ENCODE results near the gene NTN1. TPM values are rescaled to one million over a fixed set of nuclear protein-coding genes. Genes with fewer than 3 reads are reported as not detected.

The NTN1 gene
- total and polyA plus RNA-seq, 11 donors: 9.3 to 25.8 (median 17.3) TPM

- no peaks in the 10 kb centered on the region for H3K36me3 ChIP-seq
- H3K27me3 ChIP-seq: no peaks in the 10 kb centered on the region
- H3K9me3 ChIP-seq: no peaks in the 10 kb centered on the region
- WGBS, 4 donors: 87 to 95% (median 90%) methylated on average over 6 of the region's 6 CpGs
- H3K27ac ChIP-seq: no peak overlapping the region
- ATAC-seq (no peak), DNase-seq (no peak)
- no peak overlapping the region for H3K4me3 ChIP-seq
- intact Hi-C loops (cut with DNase I): no loop called here
- TF ChIP-seq POLR2A (IDR thresholded peaks at IDR 0.05) (no peak), CTCF (IDR thresholded peaks at IDR 0.05) (no peak)
- peaks cover 0 to 7% (median 0%) of the 10 kb centered on the region in 12 donors for H3K4me1 ChIP-seq
These were observed 174.1 kb downstream of the NTN1 start for GRCh38 chr17:9195411-9195810.

GRCh38 chr17:9195961-9196670 lies 174.8 kb downstream of the NTN1 start:
- 69 to 75% (median 71%) methylated on average over 7 to 10 of the region's 10 CpGs for WGBS, 4 donors
- DNase-seq (no peak), ATAC-seq (no peak)
- Histone ChIP-seq H3K27ac (no peak overlapping the region), H3K4me3 (no peak overlapping the region), H3K4me1 (peaks cover 0 to 7% (median 0%) of the 10 kb centered on the region in 12 donors), H3K9me3 (no peaks in the 10 kb centered on the region), H3K27me3 (no peaks in the 10 kb centered on the region), H3K36me3 (no peaks in the 10 kb centered on the region)
- intact Hi-C loops (cut with DNase I): no loop called here
- TF ChIP-seq CTCF (IDR thresholded peaks at IDR 0.05): no peak
- no peak for TF ChIP-seq POLR2A (IDR thresholded peaks at IDR 0.05)

- Histone ChIP-seq H3K4me3 (no peak overlapping the region), H3K9me3 (no peaks in the 10 kb centered on the region), H3K27ac (no peak overlapping the region), H3K27me3 (no peaks in the 10 kb centered on the region), H3K36me3 (no peaks in the 10 kb centered on the region), H3K4me1 (peaks cover 0 to 7% (median 0%) of the 10 kb centered on the region in 12 donors)
- intact Hi-C loops (cut with DNase I): no loop called here
- DNase-seq (peak in 2 of 5 donors; percentile 52 to 55), ATAC-seq (peak; percentile 76 to 93 (median 84))
- WGBS, 4 donors: 76 to 82% (median 76%) methylated on average over 16 of the region's 16 CpGs
- TF ChIP-seq CTCF (IDR thresholded peaks at IDR 0.05) (no peak), POLR2A (IDR thresholded peaks at IDR 0.05) (no peak)
These were observed 178.6 kb downstream of the NTN1 start for GRCh38 chr17:9199571-9200551.

Measured in heart left ventricle (tissue), 16 donors.